GM19452 (cell line): ENCODE measurements around the gene SLC23A3.

Experiments
- ATAC-seq: cut with Tn5 transposase; IDR thresholded peaks from one replicate; pipeline ENCODE4 v1.9.1; 2021; ENCODE audit not compliant: unreplicated experiment

Gene SLC23A3

GRCh38 chr2:219155054-219155644, 14.7 kb downstream of the SLC23A3 start:
- ATAC-seq: no peak

- no peak for ATAC-seq
Observed at GRCh38 chr2:219149667-219150066, 20.2 kb downstream of the SLC23A3 start.

- ATAC-seq: no peak
Observed at GRCh38 chr2:219142329-219142728, 27.5 kb downstream of the SLC23A3 start.

GRCh38 chr2:219140722-219141121, 29.1 kb downstream of the SLC23A3 start:
- no peak for ATAC-seq

- no peak for ATAC-seq
Observed at GRCh38 chr2:219133976-219134375, 35.9 kb downstream of the SLC23A3 start.

GRCh38 chr2:219131744-219132143, 38.1 kb downstream of the SLC23A3 start:
- ATAC-seq: no peak

- no peak for ATAC-seq
Observed at GRCh38 chr2:219131327-219131726, 38.5 kb downstream of the SLC23A3 start.

- ATAC-seq: no peak
Observed at GRCh38 chr2:219129589-219129988, 40.2 kb downstream of the SLC23A3 start.

- no peak for ATAC-seq
Observed at GRCh38 chr2:219128396-219128795, 41.4 kb downstream of the SLC23A3 start.

- ATAC-seq: no peak
Observed at GRCh38 chr2:219127037-219127635, 42.7 kb downstream of the SLC23A3 start.

GRCh38 chr2:219126555-219126954, 43.3 kb downstream of the SLC23A3 start:
- no peak for ATAC-seq

GRCh38 chr2:219125886-219126270, 44.0 kb downstream of the SLC23A3 start:
- ATAC-seq: no peak

GRCh38 chr2:219125225-219125885, 44.5 kb downstream of the SLC23A3 start:
- ATAC-seq: no peak

- ATAC-seq: no peak
Observed at GRCh38 chr2:219124381-219125110, 45.3 kb downstream of the SLC23A3 start.

GRCh38 chr2:219123356-219124135, 46.3 kb downstream of the SLC23A3 start:
- no peak for ATAC-seq

GRCh38 chr2:219122202-219122980, 47.4 kb downstream of the SLC23A3 start:
- ATAC-seq: no peak

- no peak for ATAC-seq
Observed at GRCh38 chr2:219120082-219120481, 49.7 kb downstream of the SLC23A3 start.

- ATAC-seq: no peak
Observed at GRCh38 chr2:219119422-219120043, 50.3 kb downstream of the SLC23A3 start.

GRCh38 chr2:219118504-219118903, 51.3 kb downstream of the SLC23A3 start:
- no peak for ATAC-seq
